Neural crest cell (in vitro differentiated cells): ENCODE results near the gene RPN2. TPM values are rescaled to one million over a fixed set of nuclear protein-coding genes. Genes with fewer than 3 reads are reported as not detected.

Experiments used
- DNase-seq: peaks from one replicate; pipeline ENCODE4 v3.0.0; 2021; ENCODE audit warnings: low read depth, mixed read lengths, low spot score
- H3K27ac Mint-ChIP-seq: one replicate; pipeline ENCODE4 v1.8.0; 2021; ENCODE audit warnings: mild to moderate bottlenecking, mixed read lengths; ENCODE audit not compliant: unreplicated experiment
- H3K27me3 Mint-ChIP-seq: 2 replicates; pipeline ENCODE4 v1.8.0; 2021; ENCODE audit warnings: low read depth, mild to moderate bottlenecking, mixed read lengths
- H3K36me3 Mint-ChIP-seq: 2 replicates; pipeline ENCODE4 v1.8.0; 2021; ENCODE audit warnings: low read depth, mild to moderate bottlenecking, mixed read lengths
- H3K4me1 Mint-ChIP-seq: 2 replicates; pipeline ENCODE4 v1.8.0; 2021; ENCODE audit warnings: mixed read lengths
- H3K4me3 Mint-ChIP-seq: one replicate; pipeline ENCODE4 v1.8.0; 2021; ENCODE audit warnings: mild to moderate bottlenecking, mixed read lengths
- H3K9me3 Mint-ChIP-seq: 2 replicates; pipeline ENCODE4 v1.8.0; 2021; ENCODE audit warnings: mixed read lengths
- total RNA-seq: library from RNA; stranded (reverse); gene quantifications from 2 replicates; pipeline ENCODE4 v1.2.1, GENCODE V29; 2021
- TF ChIP-seq, protein P1 (sequence below): fragments of 200-600 bp; sonication (generic); conservative IDR thresholded peaks from 2 replicates; pipeline ENCODE4 v1.5.0; 2021; ENCODE audit warnings: antibody characterized with exemption, mild to moderate bottlenecking

Gene RPN2
- total RNA-seq, 1 donor from 2014 or later: 203 TPM

DNA sequence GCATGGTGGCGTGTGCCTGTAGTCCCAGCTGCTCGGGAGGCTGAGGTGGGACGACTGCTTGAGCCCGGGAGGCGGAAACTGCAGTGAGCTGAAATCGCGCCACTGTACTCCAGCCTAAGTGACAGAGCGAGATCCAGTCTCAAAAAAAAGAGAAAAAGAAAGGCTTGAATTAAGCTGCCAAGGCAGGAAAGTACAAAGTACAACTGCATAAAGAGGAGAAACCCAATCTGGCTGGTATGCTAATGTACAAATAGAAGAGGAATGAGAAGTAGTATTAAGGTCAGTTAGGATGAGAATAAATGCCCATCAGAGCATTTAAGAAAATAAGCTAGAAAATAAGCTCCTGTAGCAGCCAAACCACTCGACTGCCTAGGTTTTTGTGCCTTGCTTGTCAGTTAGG, 23.1 kb upstream of the RPN2 start:
- Mint-ChIP-seq H3K27ac (no peak overlapping the region), H3K9me3 (no peaks in the 10 kb centered on the region), H3K27me3 (no peaks in the 10 kb centered on the region), H3K36me3 (peaks cover 5% of the 10 kb centered on the region), H3K4me1 (no peaks in the 10 kb centered on the region), H3K4me3 (no peak overlapping the region)
- TF ChIP-seq, protein P1, sequence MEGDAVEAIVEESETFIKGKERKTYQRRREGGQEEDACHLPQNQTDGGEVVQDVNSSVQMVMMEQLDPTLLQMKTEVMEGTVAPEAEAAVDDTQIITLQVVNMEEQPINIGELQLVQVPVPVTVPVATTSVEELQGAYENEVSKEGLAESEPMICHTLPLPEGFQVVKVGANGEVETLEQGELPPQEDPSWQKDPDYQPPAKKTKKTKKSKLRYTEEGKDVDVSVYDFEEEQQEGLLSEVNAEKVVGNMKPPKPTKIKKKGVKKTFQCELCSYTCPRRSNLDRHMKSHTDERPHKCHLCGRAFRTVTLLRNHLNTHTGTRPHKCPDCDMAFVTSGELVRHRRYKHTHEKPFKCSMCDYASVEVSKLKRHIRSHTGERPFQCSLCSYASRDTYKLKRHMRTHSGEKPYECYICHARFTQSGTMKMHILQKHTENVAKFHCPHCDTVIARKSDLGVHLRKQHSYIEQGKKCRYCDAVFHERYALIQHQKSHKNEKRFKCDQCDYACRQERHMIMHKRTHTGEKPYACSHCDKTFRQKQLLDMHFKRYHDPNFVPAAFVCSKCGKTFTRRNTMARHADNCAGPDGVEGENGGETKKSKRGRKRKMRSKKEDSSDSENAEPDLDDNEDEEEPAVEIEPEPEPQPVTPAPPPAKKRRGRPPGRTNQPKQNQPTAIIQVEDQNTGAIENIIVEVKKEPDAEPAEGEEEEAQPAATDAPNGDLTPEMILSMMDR: no peak
- DNase-seq: no peak

DNA sequence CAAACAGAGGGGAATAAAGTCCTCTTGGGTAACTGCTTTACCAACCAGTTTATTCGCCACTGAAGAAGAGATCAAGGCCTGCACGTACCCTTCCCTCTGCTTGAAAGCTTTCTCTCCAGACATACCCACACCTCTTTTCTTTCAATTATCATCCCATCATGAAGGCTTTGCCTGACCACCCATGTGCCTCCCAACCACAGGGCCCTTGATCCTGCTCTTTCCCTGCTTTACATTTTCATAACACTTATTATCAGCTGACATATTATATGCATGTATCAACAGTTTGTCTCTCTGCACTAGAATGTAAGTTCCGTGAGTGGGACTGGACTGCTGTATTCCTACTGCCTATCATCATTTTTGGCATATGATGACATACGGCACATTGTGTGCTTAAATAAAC, 20.9 kb upstream of the RPN2 start:
- peaks cover 2% of the 10 kb centered on the region for H3K36me3 Mint-ChIP-seq

DNA sequence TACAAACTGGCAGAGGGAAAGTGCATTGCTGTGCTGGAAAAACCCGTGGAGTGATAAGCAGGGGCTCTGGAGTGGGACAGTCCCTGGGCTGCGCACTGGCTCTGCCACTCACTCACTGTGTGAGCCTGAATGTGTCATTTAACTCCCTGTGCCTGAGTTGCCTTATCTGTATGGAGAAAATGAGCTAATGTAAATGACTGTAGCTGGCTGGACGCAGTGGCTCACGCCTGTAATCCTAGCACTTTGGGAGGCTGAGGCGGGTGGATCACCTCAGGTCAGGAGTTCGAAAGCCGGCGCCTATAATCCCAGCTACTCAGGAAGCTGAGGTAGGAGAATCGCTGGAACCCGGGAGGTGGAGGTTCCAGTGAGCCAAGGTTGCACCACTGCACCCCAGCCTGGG, 18.4 kb upstream of the RPN2 start:
- no peak overlapping the region for H3K4me3 Mint-ChIP-seq
- TF ChIP-seq, protein P1: no peak
- H3K27ac Mint-ChIP-seq: no peak overlapping the region
- no peak for DNase-seq
- H3K9me3 Mint-ChIP-seq: no peaks in the 10 kb centered on the region
- H3K36me3 Mint-ChIP-seq: no peaks in the 10 kb centered on the region
- H3K27me3 Mint-ChIP-seq: no peaks in the 10 kb centered on the region
- no peaks in the 10 kb centered on the region for H3K4me1 Mint-ChIP-seq

More for the DNA sequence above, 20.9 kb upstream of the RPN2 start:
- no peaks in the 10 kb centered on the region for H3K9me3 Mint-ChIP-seq
- no peak for DNase-seq
- H3K4me3 Mint-ChIP-seq: no peak overlapping the region
- no peak overlapping the region for H3K27ac Mint-ChIP-seq
- H3K27me3 Mint-ChIP-seq: no peaks in the 10 kb centered on the region
- no peaks in the 10 kb centered on the region for H3K4me1 Mint-ChIP-seq
- TF ChIP-seq, protein P1: no peak

DNA sequence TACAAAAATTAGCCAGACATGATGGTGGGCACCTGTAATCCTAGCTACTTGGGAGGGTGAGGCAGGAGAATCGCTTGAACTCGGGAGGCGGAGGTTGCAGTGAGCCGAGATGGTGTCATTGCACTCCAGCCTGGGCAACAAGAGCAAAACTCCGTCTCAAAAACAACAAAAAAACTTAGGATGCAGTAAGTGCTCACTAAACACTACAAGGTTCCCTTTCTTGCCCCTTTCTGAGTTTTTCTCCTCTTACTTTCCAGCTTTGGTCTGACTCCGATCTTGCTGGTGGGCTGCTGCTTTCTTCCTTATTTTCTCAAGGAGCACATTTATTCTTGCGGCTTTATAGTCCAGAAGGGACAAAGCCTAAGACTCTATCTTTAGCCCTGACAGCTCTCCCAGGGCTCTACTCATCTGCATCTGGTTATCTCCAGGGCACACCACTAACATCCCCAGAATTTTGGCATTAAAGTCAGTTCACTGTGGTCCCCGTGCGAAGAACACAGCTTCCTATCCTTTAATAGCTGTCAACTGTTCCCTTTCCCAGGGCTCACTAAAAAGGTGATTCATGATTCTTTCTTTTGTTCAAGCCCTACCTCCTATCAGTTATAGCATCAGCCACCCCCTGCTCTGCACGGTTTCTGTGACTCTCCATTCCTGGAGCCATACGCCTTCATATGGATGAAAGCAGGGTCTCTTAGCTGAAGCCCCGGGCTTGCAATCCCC, 17.1 kb upstream of the RPN2 start:
- DNase-seq: no peak
- Mint-ChIP-seq H3K4me1 (no peaks in the 10 kb centered on the region), H3K4me3 (no peak overlapping the region), H3K27ac (no peak overlapping the region), H3K27me3 (no peaks in the 10 kb centered on the region), H3K9me3 (no peaks in the 10 kb centered on the region), H3K36me3 (no peaks in the 10 kb centered on the region)
- TF ChIP-seq, protein P1: no peak

DNA sequence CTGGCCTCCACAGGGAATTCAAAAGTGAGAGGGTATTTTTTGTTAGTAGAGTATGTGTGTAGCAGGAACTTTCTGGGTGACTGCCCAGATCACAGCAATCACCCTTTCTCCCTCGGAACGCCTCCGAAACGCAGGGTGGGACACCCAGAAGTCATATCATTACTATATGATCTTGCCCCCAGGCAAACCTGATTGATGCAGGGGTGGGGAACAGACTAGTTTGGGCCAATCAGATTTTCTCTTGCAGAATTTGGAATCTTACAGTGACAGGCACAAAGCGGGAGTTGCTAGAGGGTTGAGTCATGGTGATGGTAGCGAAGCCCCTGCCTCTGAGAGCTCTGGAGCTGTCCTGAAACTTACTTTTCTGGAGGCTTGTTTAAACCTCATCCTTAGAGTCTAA, 16.5 kb upstream of the RPN2 start:
- Mint-ChIP-seq H3K27ac (no peak overlapping the region), H3K36me3 (no peaks in the 10 kb centered on the region), H3K27me3 (no peaks in the 10 kb centered on the region), H3K9me3 (no peaks in the 10 kb centered on the region), H3K4me1 (no peaks in the 10 kb centered on the region), H3K4me3 (no peak overlapping the region)
- TF ChIP-seq, protein P1: no peak
- DNase-seq: no peak
